Heart right ventricle (tissue), 16 donors: ENCODE data around the gene PARD3. TPM values are rescaled to one million over a fixed set of nuclear protein-coding genes. Genes with fewer than 3 reads are reported as not detected.
A peak's percentile ranks its signal among the peaks of the same experiment; 100 is the strongest.

ENCODE experiments used
- ATAC-seq, 8 donors: fragments of 200-7000 bp; cut with Tn5 transposase; one replicate each; pipeline ENCODE4 v1.9.1; 2020; ENCODE audit warnings: mild to moderate bottlenecking in 8 of 8, moderate library complexity in 8 of 8, moderate number of reproducible peaks in 1 of 8
- DNase-seq, 2 donors: peaks; one replicate each; pipeline ENCODE4 v3.0.0-alpha.2; 2020
- H3K27ac ChIP-seq, 10 donors: fragments of 200-600 bp; sonication (generic) in 2 of 10; one replicate each; pipeline versions ENCODE4 v1.5.0 to v1.8.0; 2020 to 2022; ENCODE audit warnings: mild to moderate bottlenecking in 3 of 10
- H3K27me3 ChIP-seq, 7 donors: fragments of 200-600 bp; one replicate each; pipeline ENCODE4 v1.8.0; 2021 to 2022; ENCODE audit warnings: mild to moderate bottlenecking in 2 of 7
- H3K36me3 ChIP-seq, 9 donors: fragments of 200-600 bp; sonication (generic) in 1 of 9; one replicate each; pipeline versions ENCODE4 v1.5.0 to v1.8.0; 2020 to 2022; ENCODE audit warnings: mild to moderate bottlenecking in 2 of 9
- H3K4me1 ChIP-seq, 9 donors: fragments of 200-600 bp; sonication (generic) in 1 of 9; one replicate each; pipeline versions ENCODE4 v1.5.0 to v1.8.0; 2020 to 2022; ENCODE audit warnings: mild to moderate bottlenecking in 4 of 9
- H3K4me3 ChIP-seq, 10 donors: fragments of 200-600 bp; sonication (generic) in 2 of 10; one replicate each; pipeline versions ENCODE4 v1.5.0 to v1.8.0; 2020 to 2022; ENCODE audit warnings: mild to moderate bottlenecking in 7 of 10, moderate library complexity in 2 of 10
- H3K9me3 ChIP-seq, 11 donors: fragments of 200-600 bp in 10 of 11; sonication (generic) in 2 of 11; one replicate each; pipeline versions ENCODE4 v1.5.0 to v1.8.0; 2013 to 2022; ENCODE audit warnings: mild to moderate bottlenecking in 2 of 11, control low read depth in 1 of 11, moderate library complexity in 1 of 11
- WGBS, 2 donors: extraction: QIAGEN DNeasy Blood & Tissue Kit; methylation state at CpG; one replicate each; pipeline ENCODE4 v1.1.7; 2013; ENCODE audit warnings: inconsistent platforms in 1 of 2; 5-methylcytosine and 5-hydroxymethylcytosine counted together
- intact Hi-C, 10 donors: fragments of 100-400 bp; cut with DNase I; formaldehyde crosslinking; loops; one replicate each; pipeline versions ENCODE4 v1.11.1 to v1.14.2; 2022
- polyA plus RNA-seq, 2 donors: library from polyadenylated mRNA; stranded (reverse); fragments of 200-250 nt; gene quantifications; one replicate each; pipeline ENCODE4 v1.2.3, GENCODE V29; 2013
- total RNA-seq, 10 donors: library from RNA; stranded (reverse); fragmentation: NEBNext Ultra II Directional in 3 of 10; extraction: Animal tissue kit (Norgen Biotek cat#: 25700) in 3 of 10; gene quantifications; one replicate each; pipeline versions ENCODE4 v1.2.1 to v1.2.4, GENCODE V29; 2021 to 2023
- TF ChIP-seq, protein P1 (sequence below), 9 donors: fragments of 200-600 bp; sonication (generic) in 2 of 9; IDR thresholded peaks; one replicate each; pipeline versions ENCODE4 v1.5.0 to v1.8.0; 2021 to 2022; ENCODE audit warnings: antibody characterized with exemption in 9 of 9, mild to moderate bottlenecking in 5 of 9, moderate library complexity in 1 of 9
- donor health status: Arrhythmogenic right ventricular cardiomyopathy.
- donor health status: ischemic (EF 13 %, LVEDD 7.1; RV severe dilation, severe dysfunction).
- donor health status: healthy with polysubstance abuse.
- donor health status: DM: no; HTN: yes; CAD: no.
- donor health status: DM: no; HTN: no; CAD: no.
- donor health status: ischemic (EF 25% LVEDD 6.9; RV normal size, moderate dysfunction).
- donor health status: ischemic (EF 25% LVEDD 5.7; RV mildly dilated, moderate dysfunction).
- donor health status: healthy.
- donor health status: DM: yes; HTN: yes; CAD: no.
- donor health status: Ischemic cardiomyopathy.
- donor health status: ischemic (EF 35%, LVEDD 5.7; RV mildly dilated, moderate dysfunction).
- donor health status: nonischemic (EF 11% LVEDD 7.7; RV severe dilation, severe dysfunction).
- donor health status: DM: yes; HTN: yes; CAD: no.
- donor health status: PGD.
- donor health status: ischemic (EF 29% LVEDD 5.4; RV normal size, mild dysfunction).
- donor health status: nonischemic (EF 23%, LVEDD 6.1; RV moderate dilation, normal function).

Gene PARD3
- total and polyA plus RNA-seq, 12 donors, result 19.7 to 41.8 (median 34.2) TPM

DNA sequence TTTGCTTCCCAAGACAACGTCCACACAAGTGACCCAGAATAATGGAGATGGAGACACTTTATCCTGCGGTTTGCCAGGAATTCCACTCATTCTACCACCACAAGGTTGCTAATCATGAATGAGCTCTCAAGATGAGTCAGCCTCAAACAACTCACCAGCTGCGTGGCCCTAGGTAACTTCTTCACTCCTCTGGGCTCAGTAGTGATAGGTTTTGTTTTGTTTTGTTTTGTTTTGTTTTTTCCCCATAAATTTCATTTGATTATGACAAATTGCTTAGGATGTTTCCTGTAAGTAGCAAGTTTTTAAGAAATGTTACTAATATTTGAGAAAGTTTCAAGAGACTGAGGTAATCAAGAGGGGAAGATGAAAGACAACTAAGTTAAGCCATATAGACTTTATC is 286.8 kb downstream of the PARD3 start:
- peaks cover 0 to 12% (median 0%) of the 10 kb centered on the region in 11 donors for H3K9me3 ChIP-seq
- WGBS, 2 donors, result 66 to 81% methylated on average over 3 of the region's 3 CpGs
- ATAC-seq (no peak), DNase-seq (no peak)
- H3K27me3 ChIP-seq, result no peaks in the 10 kb centered on the region
- H3K4me1 ChIP-seq, result peaks cover 0 to 29% (median 25%) of the 10 kb centered on the region in 9 donors
- H3K36me3 ChIP-seq, result no peaks in the 10 kb centered on the region
- H3K27ac ChIP-seq, result no peak overlapping the region
- TF ChIP-seq, protein P1, sequence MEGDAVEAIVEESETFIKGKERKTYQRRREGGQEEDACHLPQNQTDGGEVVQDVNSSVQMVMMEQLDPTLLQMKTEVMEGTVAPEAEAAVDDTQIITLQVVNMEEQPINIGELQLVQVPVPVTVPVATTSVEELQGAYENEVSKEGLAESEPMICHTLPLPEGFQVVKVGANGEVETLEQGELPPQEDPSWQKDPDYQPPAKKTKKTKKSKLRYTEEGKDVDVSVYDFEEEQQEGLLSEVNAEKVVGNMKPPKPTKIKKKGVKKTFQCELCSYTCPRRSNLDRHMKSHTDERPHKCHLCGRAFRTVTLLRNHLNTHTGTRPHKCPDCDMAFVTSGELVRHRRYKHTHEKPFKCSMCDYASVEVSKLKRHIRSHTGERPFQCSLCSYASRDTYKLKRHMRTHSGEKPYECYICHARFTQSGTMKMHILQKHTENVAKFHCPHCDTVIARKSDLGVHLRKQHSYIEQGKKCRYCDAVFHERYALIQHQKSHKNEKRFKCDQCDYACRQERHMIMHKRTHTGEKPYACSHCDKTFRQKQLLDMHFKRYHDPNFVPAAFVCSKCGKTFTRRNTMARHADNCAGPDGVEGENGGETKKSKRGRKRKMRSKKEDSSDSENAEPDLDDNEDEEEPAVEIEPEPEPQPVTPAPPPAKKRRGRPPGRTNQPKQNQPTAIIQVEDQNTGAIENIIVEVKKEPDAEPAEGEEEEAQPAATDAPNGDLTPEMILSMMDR (IDR thresholded peaks at IDR 0.05), result no peak
- H3K4me3 ChIP-seq, result no peak overlapping the region
- intact Hi-C loops, result loop anchor here in 4 of 10 donors (5.0 to 10.0 kb wide), 3 partner anchors 106 to 1194 kb away; partner anchors contain the start of gene NRP1 (in 1 of the 4)

DNA sequence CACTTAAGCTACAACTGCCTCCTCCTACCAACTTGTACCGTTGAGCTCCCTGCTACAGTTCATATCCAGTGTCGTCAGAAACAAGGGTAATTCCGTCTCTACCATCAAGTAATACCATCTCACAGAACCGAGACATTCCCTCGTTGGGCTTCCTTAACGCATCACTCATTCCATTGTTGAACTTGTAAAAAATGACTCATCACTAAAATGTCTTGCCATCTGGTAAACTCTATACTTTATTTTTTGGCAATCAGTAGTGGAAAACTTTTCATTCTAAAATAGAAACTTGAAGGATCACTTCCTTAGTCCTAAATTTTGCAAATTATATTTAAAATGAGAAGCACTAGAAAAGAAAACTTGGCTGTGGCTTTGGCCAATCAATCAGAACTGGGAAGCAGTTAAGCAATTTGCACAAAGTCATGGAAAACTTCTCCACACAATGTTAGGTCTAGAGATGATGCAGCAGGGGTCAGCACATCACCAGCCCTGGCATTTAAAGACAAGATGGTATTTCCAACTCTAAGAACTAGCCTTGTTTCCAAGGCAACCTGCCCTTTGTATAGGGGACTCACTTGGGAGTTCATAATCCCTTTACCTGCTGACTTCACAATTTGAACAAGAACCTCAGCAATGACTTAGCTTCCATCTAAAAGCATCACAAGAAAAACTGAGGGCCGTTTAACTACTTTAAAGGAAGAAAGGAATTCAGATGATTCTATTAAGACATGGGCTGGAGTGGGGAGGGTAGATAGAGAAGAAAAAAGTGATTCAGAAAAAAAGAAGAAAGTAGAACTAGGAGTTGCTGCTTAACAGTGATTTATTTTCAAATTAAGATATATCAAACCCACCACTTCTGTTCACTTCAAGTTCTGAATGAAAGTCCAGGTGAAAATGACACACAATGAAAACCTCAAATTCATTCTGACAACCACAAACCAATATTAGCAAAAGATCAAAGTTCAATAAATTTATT is 288.1 kb downstream of the PARD3 start:
- no peak overlapping the region for H3K4me3 ChIP-seq
- TF ChIP-seq, protein P1 (IDR thresholded peaks at IDR 0.05), result peak in 2 of 9 donors; percentile 12 to 17
- H3K27ac ChIP-seq, result peak overlapping the region in 9 of 10 donors; percentile 27 to 76 (median 57)
- 43 to 59% methylated on average over 7 of the region's 7 CpGs for WGBS, 2 donors
- DNase-seq, result peak in 1 of 2 donors; percentile 23
- H3K27me3 ChIP-seq, result no peaks in the 10 kb centered on the region
- peaks cover 0 to 12% (median 0%) of the 10 kb centered on the region in 11 donors for H3K9me3 ChIP-seq
- ATAC-seq, result peak; percentile 35 to 78 (median 68)
- peaks cover 0 to 36% (median 25%) of the 10 kb centered on the region in 9 donors for H3K4me1 ChIP-seq
- intact Hi-C loops, result loop anchor here in 5 of 10 donors (2.0 to 10.0 kb wide), 4 partner anchors 108 to 1192 kb away; partner anchors contain the start of gene NRP1 (in 1 of the 5)
- no peaks in the 10 kb centered on the region for H3K36me3 ChIP-seq

DNA sequence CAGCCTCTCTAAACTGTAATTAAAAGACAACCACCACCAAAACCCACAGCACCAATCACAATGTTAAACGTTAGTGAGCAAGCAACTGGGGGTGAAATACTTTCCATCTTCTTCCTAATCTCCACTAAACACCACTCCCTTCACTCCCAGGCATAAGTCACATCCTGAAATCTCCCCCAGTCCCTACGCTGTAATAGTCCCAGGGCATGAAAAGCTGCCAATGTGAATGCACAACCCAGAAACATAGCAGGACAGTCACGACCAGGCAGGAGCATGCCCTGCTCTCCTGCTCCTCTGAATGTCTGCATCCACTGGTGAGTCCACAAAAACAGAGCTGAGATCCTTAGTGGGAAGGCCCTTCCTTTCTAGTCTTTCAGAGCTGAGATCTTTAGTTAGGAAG is 288.9 kb downstream of the PARD3 start:
- DNase-seq, result no peak
- Histone ChIP-seq H3K36me3 (no peaks in the 10 kb centered on the region), H3K9me3 (peaks cover 0 to 6% (median 0%) of the 10 kb centered on the region in 11 donors), H3K27me3 (no peaks in the 10 kb centered on the region), H3K4me3 (no peak overlapping the region), H3K4me1 (peaks cover 0 to 36% (median 25%) of the 10 kb centered on the region in 9 donors), H3K27ac (peak overlapping the region in 9 of 10 donors; percentile 27 to 76 (median 57))
- WGBS, 2 donors, result 57 to 66% methylated on average over 3 of the region's 3 CpGs
- intact Hi-C loops, result loop anchor here in 5 of 10 donors (2.0 to 10.0 kb wide), 4 partner anchors 109 to 1191 kb away; partner anchors contain the start of gene NRP1 (in 1 of the 5)
- TF ChIP-seq, protein P1 (IDR thresholded peaks at IDR 0.05), result no peak
- peak in 5 of 8 donors; percentile 19 to 64 (median 41) for ATAC-seq

DNA sequence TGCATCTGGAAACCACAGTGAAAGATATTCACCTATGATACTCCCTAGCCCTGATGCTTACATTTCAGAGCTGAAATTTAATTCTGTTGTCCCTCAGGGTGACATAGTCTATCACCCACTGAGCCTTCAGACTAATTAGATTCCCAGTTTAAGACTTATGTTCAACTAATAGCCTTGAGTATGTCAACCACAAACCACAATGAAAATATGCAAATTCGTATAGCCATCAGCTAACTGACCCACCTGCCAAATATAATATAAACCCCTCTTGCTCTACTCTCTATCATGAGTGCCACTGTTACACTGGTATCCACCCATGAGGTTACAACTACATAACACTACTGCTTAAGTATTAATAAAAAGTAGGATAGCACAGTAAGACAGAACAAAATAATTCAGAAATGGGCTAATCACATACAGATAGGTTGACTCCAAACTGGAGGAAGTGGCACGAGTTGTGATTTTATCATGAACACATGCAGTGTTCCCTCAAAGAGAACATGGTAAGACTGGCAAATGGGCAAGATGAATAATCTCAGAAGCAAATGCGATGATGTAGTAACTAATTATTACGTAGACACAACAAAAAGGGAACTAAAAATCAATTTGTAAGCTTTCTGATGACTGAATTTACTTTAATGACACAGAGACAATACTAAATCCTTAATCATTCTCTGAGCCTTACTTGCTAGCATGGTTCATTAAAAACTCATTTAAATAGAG is 290.6 kb downstream of the PARD3 start:
- WGBS, 2 donors, result 92 to 97% methylated on average over 4 of the region's 4 CpGs
- Histone ChIP-seq H3K4me1 (peaks cover 0 to 36% (median 25%) of the 10 kb centered on the region in 9 donors), H3K27ac (no peak overlapping the region), H3K4me3 (no peak overlapping the region), H3K36me3 (no peaks in the 10 kb centered on the region), H3K9me3 (no peaks in the 10 kb centered on the region), H3K27me3 (no peaks in the 10 kb centered on the region)
- intact Hi-C loops, result loop anchor here in 7 of 10 donors (5.0 to 10.0 kb wide), 3 partner anchors 110 to 1190 kb away; partner anchors contain the start of gene NRP1 (in 1 of the 7)
- no peak for DNase-seq
- TF ChIP-seq, protein P1 (IDR thresholded peaks at IDR 0.05), result no peak
- ATAC-seq, result no peak
